Urinary bladder (tissue), 4 donors: ENCODE data around the gene EGR2. TPM values are rescaled to one million over a fixed set of nuclear protein-coding genes. Genes with fewer than 3 reads are reported as not detected.
"Not testable (repeated sequence)": the region's sequence is repeated elsewhere in the genome, so short reads cannot be mapped to it uniquely, and the experiment has no call there.

Experiments used
- DNase-seq: peaks from one replicate; pipeline ENCODE4 v3.0.0-alpha.2; 2015; ENCODE audit errors: extremely low spot score
- H3K27ac ChIP-seq: one replicate; pipeline ENCODE4 v1.5.1; 2013; ENCODE audit warnings: low read depth, mild to moderate bottlenecking, moderate library complexity
- H3K36me3 ChIP-seq: one replicate; pipeline ENCODE4 v1.6.1; 2013; ENCODE audit warnings: mild to moderate bottlenecking, moderate library complexity; ENCODE audit not compliant: insufficient read depth
- H3K4me1 ChIP-seq: one replicate; pipeline ENCODE4 v1.6.1; 2013; ENCODE audit warnings: mild to moderate bottlenecking, moderate library complexity; ENCODE audit not compliant: insufficient read depth
- H3K4me3 ChIP-seq: one replicate; pipeline ENCODE4 v1.5.1; 2013; ENCODE audit warnings: low read depth, low read length
- WGBS: extraction: QIAGEN DNeasy Blood & Tissue Kit; methylation state at CpG from one replicate; pipeline ENCODE4 v1.1.7; 2013; 5-methylcytosine and 5-hydroxymethylcytosine counted together
- polyA plus RNA-seq: library from polyadenylated mRNA; stranded (reverse); fragments of 200-250 nt; gene quantifications from one replicate; pipeline ENCODE4 v1.2.3, GENCODE V29; 2013
- total RNA-seq: library from RNA; depleted of rRNA; stranded (reverse); fragments of >200 nt; gene quantifications from one replicate; pipeline ENCODE4 v1.2.3, GENCODE V29; 2014
- donor health status: healthy with polysubstance abuse.
- donor health status: healthy.

The EGR2 gene
- total and polyA plus RNA-seq, 2 donors = 2.3 to 5.3 TPM

- WGBS = 81% methylated on average over 4 of the region's 4 CpGs
- no peak for DNase-seq
- Histone ChIP-seq H3K4me3 (no peak overlapping the region), H3K27ac (no peak overlapping the region), H3K4me1 (no peaks in the 10 kb centered on the region), H3K36me3 (no peaks in the 10 kb centered on the region)
These were observed 20.4 kb downstream of the EGR2 start for GRCh38 chr10:62795762-62796161.

- no peak for DNase-seq
- no peak overlapping the region for H3K4me3 ChIP-seq
- H3K36me3 ChIP-seq = no peaks in the 10 kb centered on the region
- no peaks in the 10 kb centered on the region for H3K4me1 ChIP-seq
- no peak overlapping the region for H3K27ac ChIP-seq
These were observed 21.1 kb downstream of the EGR2 start for GRCh38 chr10:62795100-62795499.

GRCh38 chr10:62794306-62794705, 21.9 kb downstream of the EGR2 start:
- H3K36me3 ChIP-seq = no peaks in the 10 kb centered on the region
- no peak for DNase-seq
- WGBS = 76% methylated on average over 1 of the region's 1 CpG
- H3K4me1 ChIP-seq = no peaks in the 10 kb centered on the region
- no peak overlapping the region for H3K27ac ChIP-seq
- H3K4me3 ChIP-seq = no peak overlapping the region

GRCh38 chr10:62792261-62792660, 23.9 kb downstream of the EGR2 start:
- Histone ChIP-seq H3K36me3 (no peaks in the 10 kb centered on the region), H3K4me3 (no peak overlapping the region), H3K4me1 (no peaks in the 10 kb centered on the region), H3K27ac (no peak overlapping the region)
- WGBS = 84% methylated on average over 5 of the region's 5 CpGs
- DNase-seq = no peak

- Histone ChIP-seq H3K4me3 (no peak overlapping the region), H3K4me1 (no peaks in the 10 kb centered on the region), H3K36me3 (no peaks in the 10 kb centered on the region), H3K27ac (no peak overlapping the region)
- WGBS = 91% methylated on average over 2 of the region's 2 CpGs
- DNase-seq = no peak
These were observed 25.6 kb downstream of the EGR2 start for GRCh38 chr10:62790571-62790970.

- no peaks in the 10 kb centered on the region for H3K36me3 ChIP-seq
- H3K27ac ChIP-seq = no peak overlapping the region
- DNase-seq = no peak
- no peak overlapping the region for H3K4me3 ChIP-seq
- no peaks in the 10 kb centered on the region for H3K4me1 ChIP-seq
- 82% methylated on average over 14 of the region's 14 CpGs for WGBS
These were observed 26.1 kb downstream of the EGR2 start for GRCh38 chr10:62790019-62790555.

GRCh38 chr10:62788861-62789467, 27.2 kb downstream of the EGR2 start:
- Histone ChIP-seq H3K4me1 (no peaks in the 10 kb centered on the region), H3K27ac (no peak overlapping the region), H3K36me3 (no peaks in the 10 kb centered on the region), H3K4me3 (no peak overlapping the region)
- no peak for DNase-seq
- 31% methylated on average over 9 of the region's 9 CpGs for WGBS

GRCh38 chr10:62788285-62788684, 27.9 kb downstream of the EGR2 start:
- not testable (repeated sequence) for H3K36me3 ChIP-seq, H3K4me1 ChIP-seq, H3K27ac ChIP-seq, DNase-seq, H3K4me3 ChIP-seq
- 75% methylated on average over 2 of the region's 2 CpGs for WGBS

GRCh38 chr10:62784537-62784936, 31.6 kb downstream of the EGR2 start:
- H3K4me1 ChIP-seq, H3K27ac ChIP-seq, H3K36me3 ChIP-seq, H3K4me3 ChIP-seq, DNase-seq: not testable (repeated sequence)
- WGBS = 95% methylated on average over 3 of the region's 3 CpGs

- no peak overlapping the region for H3K27ac ChIP-seq
- WGBS = 83% methylated on average over 5 of the region's 5 CpGs
- H3K36me3 ChIP-seq = no peaks in the 10 kb centered on the region
- DNase-seq = no peak
- no peak overlapping the region for H3K4me3 ChIP-seq
- no peaks in the 10 kb centered on the region for H3K4me1 ChIP-seq
These were observed 36.5 kb downstream of the EGR2 start for GRCh38 chr10:62779487-62780248.

- DNase-seq = no peak
- Histone ChIP-seq H3K36me3 (no peaks in the 10 kb centered on the region), H3K27ac (no peak overlapping the region), H3K4me1 (no peaks in the 10 kb centered on the region), H3K4me3 (no peak overlapping the region)
- WGBS = 90% methylated on average over 2 of the region's 2 CpGs
These were observed 38.0 kb downstream of the EGR2 start for GRCh38 chr10:62778125-62778524.

- no peak overlapping the region for H3K4me3 ChIP-seq
- H3K4me1 ChIP-seq = no peaks in the 10 kb centered on the region
- WGBS = 37% methylated on average over 7 of the region's 7 CpGs
- no peak for DNase-seq
- no peaks in the 10 kb centered on the region for H3K36me3 ChIP-seq
- no peak overlapping the region for H3K27ac ChIP-seq
These were observed 43.8 kb downstream of the EGR2 start for GRCh38 chr10:62772186-62772974.

GRCh38 chr10:62769574-62770242, 46.5 kb downstream of the EGR2 start:
- Histone ChIP-seq H3K27ac (no peak overlapping the region), H3K36me3 (no peaks in the 10 kb centered on the region), H3K4me1 (no peaks in the 10 kb centered on the region), H3K4me3 (no peak overlapping the region)
- DNase-seq = no peak
- 93% methylated on average over 1 of the region's 1 CpG for WGBS
